AG04450 (cell line): ENCODE results near the gene AIDA. TPM values are rescaled to one million over a fixed set of nuclear protein-coding genes. Genes with fewer than 3 reads are reported as not detected.
A peak's percentile ranks its signal among the peaks of the same experiment; 100 is the strongest.

Experiments used
- CTCF ChIA-PET: fragments of 300-600, 350-600 bp; formaldehyde crosslinking; extraction: SDS; loops from one replicate; lab custom pipeline; 2022; ENCODE audit warnings: antibody characterized with exemption, inconsistent platforms; lab: Charles Lee
- POLR2A ChIA-PET: fragments of 350-600 bp; formaldehyde crosslinking; extraction: SDS; loops from one replicate; lab custom pipeline; 2021; ENCODE audit warnings: antibody characterized with exemption, inconsistent platforms; lab: Yijun Ruan, JAX
- DNase-seq: peaks from one replicate; pipeline ENCODE4 v3.0.0-alpha.2; 2011; ENCODE audit warnings: low read depth, low spot score
- H3K27ac ChIP-seq: one replicate; pipeline ENCODE4 v1.5.1; 2012; ENCODE audit warnings: low read depth, low read length, control low read depth
- H3K27me3 ChIP-seq: one replicate; pipeline ENCODE4 v1.6.0; 2012; ENCODE audit warnings: low read length; ENCODE audit not compliant: control insufficient read depth, insufficient read depth
- H3K4me3 ChIP-seq: 2 replicates; pipeline ENCODE4 v1.5.1; 2011; ENCODE audit warnings: mild to moderate bottlenecking, low read depth, low read length, control low read depth
- H3K9me3 ChIP-seq: 2 replicates; pipeline ENCODE4 v1.5.1; 2012; ENCODE audit warnings: low read length; ENCODE audit not compliant: control insufficient read depth, insufficient read depth
- polyA minus RNA-seq: library from RNA; depleted of rRNA, polyadenylated mRNA; stranded (reverse); fragments of >200 nt; gene quantifications from 2 replicates; pipeline ENCODE4 v1.2.3, GENCODE V29; 2011; rRNA and poly(A)+ RNA removed
- polyA plus RNA-seq: library from polyadenylated mRNA; depleted of rRNA; stranded (reverse); fragments of >200 nt; gene quantifications from 2 replicates; pipeline ENCODE4 v1.2.3, GENCODE V29; 2011; rRNA removed
- TF ChIP-seq, protein P1 (sequence below): IDR thresholded peaks from 2 replicates; pipeline ENCODE4 v1.5.1; 2011; ENCODE audit warnings: low read depth, low read length, control low read depth, inconsistent platforms

AIDA gene, protein sequence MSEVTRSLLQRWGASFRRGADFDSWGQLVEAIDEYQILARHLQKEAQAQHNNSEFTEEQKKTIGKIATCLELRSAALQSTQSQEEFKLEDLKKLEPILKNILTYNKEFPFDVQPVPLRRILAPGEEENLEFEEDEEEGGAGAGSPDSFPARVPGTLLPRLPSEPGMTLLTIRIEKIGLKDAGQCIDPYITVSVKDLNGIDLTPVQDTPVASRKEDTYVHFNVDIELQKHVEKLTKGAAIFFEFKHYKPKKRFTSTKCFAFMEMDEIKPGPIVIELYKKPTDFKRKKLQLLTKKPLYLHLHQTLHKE
- 81.5 and 112 TPM in 2 replicates for polyA plus RNA-seq
- 42.0 and 72.4 TPM in 2 replicates for polyA minus RNA-seq

DNA sequence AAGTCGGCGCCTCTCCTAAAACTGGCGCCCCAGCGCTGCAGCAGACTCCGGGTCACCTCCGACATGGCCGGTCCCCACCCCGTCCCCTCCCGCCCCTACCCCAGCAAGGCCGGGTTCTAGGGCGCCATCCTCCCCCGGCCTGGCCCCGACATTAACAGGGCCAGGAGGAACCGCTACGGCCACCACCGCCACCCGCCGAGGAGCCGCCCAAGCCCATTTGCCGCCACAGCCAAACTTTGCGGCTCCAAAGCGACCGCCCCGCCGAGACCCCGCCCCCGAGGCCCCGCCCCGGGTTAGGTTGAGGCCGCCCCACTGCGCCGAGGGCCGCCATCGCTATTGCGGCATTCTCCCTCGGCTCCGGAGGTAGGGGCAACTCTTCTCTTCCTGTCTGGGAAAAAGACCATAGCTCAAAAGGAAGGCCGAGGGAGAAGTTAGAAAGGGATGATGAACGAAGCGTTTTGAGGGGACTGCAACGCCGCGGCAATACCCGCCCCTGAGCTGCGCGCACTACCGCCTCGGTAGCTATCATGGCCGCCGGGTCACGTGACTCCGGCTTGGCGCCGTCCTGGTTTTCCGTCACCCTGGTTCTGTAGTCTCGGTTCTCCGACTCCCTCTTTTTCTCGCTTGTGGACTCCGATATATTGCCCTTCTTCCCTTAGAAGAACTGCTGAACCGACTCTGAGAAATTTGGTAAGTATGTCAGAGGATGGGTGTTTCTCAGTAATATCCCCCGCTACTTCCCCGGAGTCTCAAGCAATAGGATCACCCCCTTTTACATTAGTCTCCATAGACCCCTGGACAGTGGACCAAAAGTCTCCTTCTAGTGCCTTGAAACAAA, at the start of gene AIDA, which contains the start of gene BROX:
Gene AIDA (minus strand): TSS at position 239 of the 838 bp plus-strand sequence. CDS start 174 bp downstream, at position 65.
Gene BROX (plus strand): TSS at position 312 of the 838 bp plus-strand sequence. CDS start 3,136 bp downstream, outside the sequence.
- ChIA-PET CTCF (interaction anchor here (0.6 to 1.5 kb wide), 2 partner anchors 74 to 417 kb away, joined by 4 to 5 read pairs; no protein-coding TSS in a partner anchor), POLR2A (interaction anchor here (0.5 to 1.5 kb wide), 6 partner anchors 9 to 699 kb away, joined by 3 to 5 read pairs (median 4); partner anchors contain the start of gene SUSD4)
- TF ChIP-seq, protein P1, sequence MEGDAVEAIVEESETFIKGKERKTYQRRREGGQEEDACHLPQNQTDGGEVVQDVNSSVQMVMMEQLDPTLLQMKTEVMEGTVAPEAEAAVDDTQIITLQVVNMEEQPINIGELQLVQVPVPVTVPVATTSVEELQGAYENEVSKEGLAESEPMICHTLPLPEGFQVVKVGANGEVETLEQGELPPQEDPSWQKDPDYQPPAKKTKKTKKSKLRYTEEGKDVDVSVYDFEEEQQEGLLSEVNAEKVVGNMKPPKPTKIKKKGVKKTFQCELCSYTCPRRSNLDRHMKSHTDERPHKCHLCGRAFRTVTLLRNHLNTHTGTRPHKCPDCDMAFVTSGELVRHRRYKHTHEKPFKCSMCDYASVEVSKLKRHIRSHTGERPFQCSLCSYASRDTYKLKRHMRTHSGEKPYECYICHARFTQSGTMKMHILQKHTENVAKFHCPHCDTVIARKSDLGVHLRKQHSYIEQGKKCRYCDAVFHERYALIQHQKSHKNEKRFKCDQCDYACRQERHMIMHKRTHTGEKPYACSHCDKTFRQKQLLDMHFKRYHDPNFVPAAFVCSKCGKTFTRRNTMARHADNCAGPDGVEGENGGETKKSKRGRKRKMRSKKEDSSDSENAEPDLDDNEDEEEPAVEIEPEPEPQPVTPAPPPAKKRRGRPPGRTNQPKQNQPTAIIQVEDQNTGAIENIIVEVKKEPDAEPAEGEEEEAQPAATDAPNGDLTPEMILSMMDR = no peak
- Histone ChIP-seq H3K27me3 (no peaks in the 10 kb centered on the region), H3K9me3 (peaks cover 2% of the 10 kb centered on the region; the same call in 1 of the 2 replicates), H3K4me3 (peak within 1 kb of the TSS; percentile 99), H3K27ac (peak within 1 kb of the TSS; percentile 98)
- DNase-seq = peak; percentile 59

DNA sequence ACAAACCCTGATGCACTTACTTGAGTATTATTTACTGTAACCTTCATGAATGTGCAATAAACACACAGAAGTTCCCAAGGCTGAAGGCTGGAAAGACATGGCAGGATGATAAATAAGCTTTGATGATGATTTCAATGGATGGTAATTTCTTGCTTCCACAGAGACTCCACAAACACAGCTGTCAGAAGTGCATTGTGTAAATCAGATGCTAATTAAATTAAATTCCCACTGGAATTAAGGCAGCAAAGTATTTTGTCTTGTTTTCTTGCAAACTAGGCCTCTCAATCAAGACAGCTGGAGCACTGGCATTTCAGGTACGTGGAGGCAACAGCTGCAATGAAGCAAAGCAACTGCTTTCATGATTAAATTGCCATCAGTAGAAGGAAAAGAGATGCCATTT, 48.8 kb upstream of the AIDA start:
- Histone ChIP-seq H3K27ac (no peak overlapping the region), H3K4me3 (no peak overlapping the region), H3K27me3 (no peaks in the 10 kb centered on the region), H3K9me3 (no peaks in the 10 kb centered on the region)
- no peak for DNase-seq
- ChIA-PET CTCF (no interaction called here), POLR2A (no interaction called here)
- TF ChIP-seq, protein P1 = no peak

DNA sequence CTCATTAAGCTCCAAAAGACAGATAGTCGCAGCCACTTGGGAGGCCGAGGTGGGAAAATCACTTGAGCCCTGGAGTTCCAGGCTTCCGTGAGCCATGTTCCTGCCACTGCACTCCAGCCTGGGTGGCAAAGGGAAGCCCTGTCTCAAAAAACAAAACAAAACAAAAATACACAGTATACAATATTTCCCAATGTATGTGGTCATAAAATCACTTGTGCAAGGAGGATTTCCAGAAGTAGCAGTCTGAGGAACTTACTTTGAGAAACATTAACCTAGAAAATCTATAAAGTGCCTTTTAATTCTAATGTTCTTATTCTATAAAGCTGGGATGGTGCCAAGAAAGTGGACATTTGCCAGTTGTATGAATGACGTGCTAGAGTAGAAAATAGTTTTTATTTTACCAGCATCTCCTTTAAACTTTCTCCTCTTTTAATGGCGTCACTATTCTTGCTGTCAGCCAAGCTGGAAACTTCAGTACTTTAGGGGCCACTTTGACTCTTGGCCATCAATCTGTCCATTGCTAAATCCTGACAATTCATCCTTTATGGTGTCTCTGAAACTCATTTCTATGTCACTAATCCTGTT, 47.3 kb upstream of the AIDA start:
- POLR2A ChIA-PET = no interaction called here
- H3K27me3 ChIP-seq = no peaks in the 10 kb centered on the region
- no peak overlapping the region for H3K4me3 ChIP-seq
- TF ChIP-seq, protein P1 = no peak
- DNase-seq = no peak
- CTCF ChIA-PET = interaction anchor here (1.9 kb wide), 1 partner anchor 21 kb away, joined by 6 read pairs; no protein-coding TSS in a partner anchor
- H3K9me3 ChIP-seq = no peaks in the 10 kb centered on the region
- no peak overlapping the region for H3K27ac ChIP-seq

DNA sequence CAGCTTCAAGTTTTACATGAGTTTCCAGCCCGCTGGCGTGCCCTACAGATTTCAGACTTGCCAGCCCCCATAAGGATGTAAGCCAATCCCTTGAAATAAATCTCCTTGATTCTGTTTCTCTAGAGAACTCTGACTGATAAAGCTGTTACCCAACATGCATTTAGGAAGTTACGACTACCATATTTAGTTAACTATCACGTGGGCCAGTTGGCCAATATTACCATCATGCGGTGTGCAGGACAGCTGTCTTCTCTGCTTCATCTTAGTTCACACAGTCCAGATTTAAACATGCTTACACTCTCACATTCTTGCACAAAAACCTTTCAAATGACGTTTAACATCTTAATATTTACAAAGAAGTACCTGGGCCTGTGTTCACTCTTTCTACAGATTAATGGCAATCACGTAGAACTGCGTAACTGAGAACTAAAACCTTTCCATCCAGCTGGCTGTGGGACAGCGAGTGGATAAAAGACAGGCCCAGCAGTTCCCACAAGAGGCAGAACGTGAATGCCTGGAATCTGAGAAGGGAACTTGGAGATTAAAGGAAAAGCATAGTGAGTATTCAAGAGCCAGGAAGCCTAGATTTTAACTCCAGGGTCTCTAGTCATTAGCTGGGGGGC, 45.5 kb upstream of the AIDA start:
- ChIA-PET POLR2A (no interaction called here), CTCF (interaction anchor here (0.9 to 1.9 kb wide), 2 partner anchors 19 to 332 kb away, joined by 3 to 6 read pairs; no protein-coding TSS in a partner anchor)
- H3K4me3 ChIP-seq = no peak overlapping the region
- TF ChIP-seq, protein P1 = no peak
- no peak for DNase-seq
- H3K27ac ChIP-seq = no peak overlapping the region
- no peaks in the 10 kb centered on the region for H3K27me3 ChIP-seq
- H3K9me3 ChIP-seq = no peaks in the 10 kb centered on the region
